EH (cell line): ENCODE measurements around the gene RREB1.
"Not testable (repeated sequence)": the region's sequence is repeated elsewhere in the genome, so short reads cannot be mapped to it uniquely, and the experiment has no call there.

Experiments used
- DNase-seq: peaks from one replicate; pipeline ENCODE4 v3.0.0-alpha.2; 2015; ENCODE audit warnings: low read depth

RREB1 gene

GRCh38 chr6:7263519-7263805 lies 155.7 kb downstream of the RREB1 start:
- not testable (repeated sequence) for DNase-seq

GRCh38 chr6:7264041-7264440 lies 156.3 kb downstream of the RREB1 start:
- no peak for DNase-seq

GRCh38 chr6:7264686-7265384 lies 157.1 kb downstream of the RREB1 start:
- no peak for DNase-seq

- not testable (repeated sequence) for DNase-seq
These were observed 157.6 kb downstream of the RREB1 start for GRCh38 chr6:7265385-7265726.

GRCh38 chr6:7267071-7267465 lies 159.3 kb downstream of the RREB1 start:
- DNase-seq: no peak

DNA sequence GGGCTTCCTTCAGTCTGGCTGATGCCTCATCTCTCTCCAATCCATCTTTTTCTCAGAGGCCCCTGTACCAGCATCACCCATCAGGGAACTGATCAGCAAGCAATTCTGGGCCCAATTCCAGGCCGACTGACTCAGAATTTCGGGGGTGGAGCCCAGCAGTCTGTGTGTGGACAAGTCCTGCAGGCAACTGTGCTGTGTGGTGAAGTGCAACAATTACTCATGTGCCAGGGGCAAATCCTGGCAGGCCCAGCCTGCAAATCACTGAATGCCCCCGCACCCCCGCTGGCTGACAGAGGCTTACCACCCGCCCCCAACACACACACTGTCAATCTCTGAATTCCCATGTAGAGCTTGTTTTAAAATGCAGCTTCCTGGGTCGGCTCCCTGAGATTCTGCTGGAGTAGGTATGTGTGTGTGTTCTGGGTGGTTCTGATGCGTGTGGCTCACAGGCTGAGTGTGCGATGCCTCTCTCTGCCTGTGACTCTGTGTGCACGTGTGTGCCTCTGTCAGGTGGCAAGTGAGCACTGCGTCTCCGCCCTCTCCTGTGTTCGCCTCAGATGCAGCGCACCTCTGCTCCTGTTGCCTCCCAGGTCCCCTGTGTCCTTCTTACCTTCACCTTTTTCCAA lies 159.8 kb downstream of the RREB1 start:
- peak; percentile 96 for DNase-seq

DNA sequence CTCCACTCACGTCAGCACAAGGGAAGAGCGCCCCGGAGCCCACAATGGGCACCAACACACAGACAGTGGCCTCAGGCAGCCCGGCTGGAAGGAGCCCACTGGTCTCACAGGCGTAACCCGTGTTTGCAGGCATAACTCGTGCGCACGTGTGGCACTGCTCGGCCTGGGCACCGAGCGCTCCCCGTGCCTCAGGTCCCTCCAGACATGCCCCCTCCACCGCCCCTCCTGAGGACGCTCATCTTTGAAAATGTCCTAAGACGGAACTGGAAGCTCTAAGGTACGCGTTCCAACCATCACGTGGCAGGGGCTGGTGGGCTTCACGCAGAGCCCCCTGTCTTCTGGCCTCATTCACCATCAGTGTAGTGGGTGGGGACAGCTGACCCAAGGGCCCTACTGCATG lies 160.6 kb downstream of the RREB1 start:
- no peak for DNase-seq

- DNase-seq: no peak
These were observed 161.2 kb downstream of the RREB1 start for GRCh38 chr6:7268816-7269555.

GRCh38 chr6:7269816-7270215 lies 162.1 kb downstream of the RREB1 start:
- DNase-seq: no peak

DNA sequence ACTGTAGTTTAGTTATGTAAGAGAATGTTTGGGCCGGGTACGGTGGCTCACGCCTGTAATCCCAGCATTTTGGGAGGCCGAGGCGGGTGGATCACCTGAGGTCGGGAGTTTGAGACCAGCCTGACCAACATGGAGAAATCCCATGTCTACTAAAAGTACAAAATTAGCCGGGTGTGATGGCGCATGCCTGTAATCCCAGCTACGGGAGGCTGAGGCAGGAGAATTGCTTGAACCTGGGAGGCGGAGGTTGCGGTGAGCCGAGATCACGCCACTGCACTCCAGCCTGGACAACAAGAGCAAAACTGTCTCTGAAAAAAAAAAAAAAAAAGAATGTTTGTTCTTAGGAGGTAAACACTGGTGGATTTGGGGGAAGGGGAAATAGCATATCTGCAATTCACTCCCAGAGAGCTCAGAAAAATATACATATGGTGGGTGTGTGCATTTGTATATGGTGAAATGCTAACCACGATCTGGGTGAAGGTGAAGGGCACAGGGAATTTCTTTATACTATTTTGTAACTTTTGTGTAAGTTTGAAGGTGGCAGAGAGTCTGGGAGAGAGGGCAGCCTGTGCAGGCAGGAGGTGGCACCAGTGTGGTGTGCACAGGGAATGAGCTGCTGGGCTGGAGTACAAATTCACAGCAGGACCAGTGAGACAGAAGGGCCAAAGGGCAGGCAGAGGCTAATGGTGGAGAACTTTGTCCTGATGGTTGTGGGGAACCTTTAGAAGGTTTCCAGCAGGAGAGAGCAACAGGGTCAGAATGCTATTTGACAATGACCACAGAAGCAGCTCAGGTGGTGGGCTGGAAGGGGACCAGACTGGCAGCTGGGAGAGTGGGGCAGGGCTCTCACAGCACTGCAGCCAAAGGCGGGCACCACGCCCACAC lies 162.8 kb downstream of the RREB1 start:
- no peak for DNase-seq

- no peak for DNase-seq
These were observed 163.4 kb downstream of the RREB1 start for GRCh38 chr6:7271205-7271534.

GRCh38 chr6:7273709-7274108 lies 165.9 kb downstream of the RREB1 start:
- DNase-seq: no peak

- not testable (repeated sequence) for DNase-seq
These were observed 166.8 kb downstream of the RREB1 start for GRCh38 chr6:7274525-7274924.

GRCh38 chr6:7276199-7276524 lies 168.4 kb downstream of the RREB1 start:
- DNase-seq: no peak

GRCh38 chr6:7282097-7282906 lies 174.5 kb downstream of the RREB1 start:
- DNase-seq: no peak

- no peak for DNase-seq
These were observed 175.9 kb downstream of the RREB1 start for GRCh38 chr6:7283676-7284075.

DNA sequence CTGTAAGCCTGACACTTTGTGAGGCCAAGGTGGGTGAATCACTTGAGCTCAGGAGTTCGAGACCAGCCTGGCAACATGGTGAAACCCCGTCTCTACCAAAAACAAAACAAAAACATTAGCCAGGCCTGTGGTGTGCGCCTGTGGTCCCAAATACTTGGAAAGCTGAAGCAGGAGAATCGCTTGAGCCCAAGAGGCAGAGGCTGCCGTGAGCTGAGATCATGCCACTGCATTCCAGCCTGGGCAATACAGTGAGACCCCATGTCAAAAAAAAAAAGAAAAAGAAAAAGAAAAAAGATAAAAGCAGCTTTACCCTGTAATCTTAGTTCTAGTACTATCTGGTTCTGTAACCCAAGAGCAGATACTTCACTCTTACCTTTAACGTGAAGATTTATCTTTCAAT lies 177.7 kb downstream of the RREB1 start:
- DNase-seq: no peak

- no peak for DNase-seq
These were observed 182.3 kb downstream of the RREB1 start for GRCh38 chr6:7290079-7290478.

DNA sequence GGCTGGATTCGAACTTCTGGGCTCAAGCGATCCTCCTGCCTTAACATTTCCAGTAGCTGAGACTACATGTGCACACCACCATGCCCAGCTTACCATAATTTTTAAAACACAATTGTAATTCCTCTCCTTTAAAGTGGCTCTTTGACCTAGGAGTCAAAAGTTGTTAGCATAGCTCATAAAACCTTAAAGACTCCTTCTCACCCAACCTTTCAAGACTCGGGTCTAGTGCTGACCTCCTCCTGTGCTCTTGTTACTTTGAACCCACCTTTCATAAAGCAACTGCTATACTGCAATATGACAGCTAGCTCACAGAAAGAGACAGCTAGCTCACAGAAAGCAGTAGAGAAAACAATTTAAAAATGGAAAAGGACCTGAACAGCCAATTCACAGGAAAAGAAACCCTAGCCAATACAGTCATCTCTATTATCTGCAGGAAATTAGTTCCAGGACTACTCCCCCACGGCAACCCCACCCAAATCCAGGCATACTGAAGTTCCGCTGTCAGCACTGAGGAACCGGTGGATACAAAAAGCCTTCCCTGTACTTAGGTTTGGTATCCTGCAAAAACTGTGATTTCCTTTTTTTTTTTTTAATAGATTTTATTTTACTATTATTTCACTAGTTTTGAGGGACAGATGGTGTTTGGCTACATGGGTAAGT lies 185.0 kb downstream of the RREB1 start:
- DNase-seq: no peak

DNA sequence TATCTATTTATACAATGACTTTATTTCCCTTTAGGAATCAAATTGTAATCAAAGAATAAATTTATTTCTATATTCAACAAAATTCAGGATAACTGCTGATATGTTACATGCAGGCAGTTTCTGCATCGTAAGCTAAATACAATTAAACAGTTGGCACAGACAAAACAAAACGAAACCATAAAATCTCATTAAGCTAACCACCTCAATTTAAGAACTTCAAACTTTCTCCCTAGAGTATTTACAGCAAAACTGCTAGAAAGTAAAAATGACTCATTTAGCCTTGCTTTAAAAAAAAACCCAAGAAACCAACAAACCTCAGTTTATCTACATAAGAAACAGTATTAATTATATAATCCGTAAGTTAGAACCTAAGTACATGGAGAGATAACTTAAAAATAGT lies 188.2 kb downstream of the RREB1 start:
- no peak for DNase-seq

DNA sequence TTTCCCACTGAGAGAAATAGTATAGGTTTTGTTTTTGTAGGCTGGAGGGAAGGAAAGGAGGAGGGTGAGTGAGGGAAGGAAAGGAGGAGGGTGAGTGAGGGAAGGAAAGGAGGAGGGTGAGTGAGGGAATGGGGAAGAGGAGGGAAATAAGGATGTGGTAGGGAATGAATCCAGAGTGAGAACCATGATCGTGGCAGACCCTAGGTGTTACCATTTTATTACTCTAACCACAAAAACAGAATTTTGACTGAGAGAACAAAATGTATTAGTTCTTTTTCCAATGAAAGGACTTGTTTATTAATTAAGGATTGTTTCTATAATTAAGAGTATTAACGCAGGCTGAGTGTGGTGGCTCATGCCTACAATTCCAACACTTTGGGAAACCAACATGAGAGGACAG lies 188.8 kb downstream of the RREB1 start:
- DNase-seq: no peak

- DNase-seq: no peak
These were observed 190.4 kb downstream of the RREB1 start for GRCh38 chr6:7298113-7298512.
